ENCODE data around the gene OR4C6. TPM values are rescaled to one million over a fixed set of nuclear protein-coding genes. Genes with fewer than 3 reads are reported as not detected.

OR4C6 gene
- total and polyA plus RNA-seq, 2 donors (not counting 1 experiment from before 2014, with no cell fraction given), result 0.28 TPM; not detected in 1

GRCh38 chr11:55652560-55652959 lies 9.4 kb upstream of the OR4C6 start:
- CTCF ChIA-PET, result no interaction called here

GRCh38 chr11:55655096-55655495 lies 6.9 kb upstream of the OR4C6 start:
- ATAC-seq (ENCODE audit: low read depth), result no peak
- Histone ChIP-seq H3K4me1 (ENCODE audit: control insufficient read depth in 2 of 2, insufficient read depth in 2 of 2, low read length in 2 of 2) (no peaks in the 10 kb centered on the region), H3K27ac (ENCODE audit: low read length in 2 of 2) (no peak overlapping the region), H3K9me3 (ENCODE audit: control extremely low read depth in 1 of 3, control insufficient read depth in 2 of 3, insufficient read depth in 1 of 3, low read length in 2 of 3) (no peaks in the 10 kb centered on the region), H3K27me3 (replicated peaks in 1 of 4; ENCODE audit: control extremely low read depth in 1 of 4, control insufficient read depth in 3 of 4, insufficient read depth in 4 of 4, low read length in 3 of 4) (no peaks in the 10 kb centered on the region), H3K4me3 (ENCODE audit: control extremely low read depth in 1 of 5, extremely low read depth in 1 of 5, insufficient read depth in 1 of 5, low read depth in 2 of 5, low read length in 4 of 5) (no peak overlapping the region), H4K20me1 (ENCODE audit: control insufficient read depth, insufficient read depth, low read length, poor library complexity, severe bottlenecking) (no peaks in the 10 kb centered on the region), H3K4me2 (replicated peaks; ENCODE audit: low read depth, low read length, poor library complexity, severe bottlenecking) (no peak overlapping the region), H2AFZ (ENCODE audit: insufficient read depth, low read depth, low read length, poor library complexity, severe bottlenecking) (no peak overlapping the region), H3K36me3 (replicated peaks in 1 of 2; ENCODE audit: control extremely low read depth in 1 of 2, control insufficient read depth in 1 of 2, extremely low read depth in 1 of 2, insufficient read depth in 2 of 2, low read length in 1 of 2) (no peaks in the 10 kb centered on the region), H3K79me2 (ENCODE audit: control insufficient read depth, insufficient read depth, low read length) (no peaks in the 10 kb centered on the region), H3K9ac (ENCODE audit: low read length) (no peak overlapping the region)
- ChIA-PET POLR2A (no interaction called here), CTCF (no interaction called here)
- H3K27me3 Mint-ChIP-seq, result no peaks in the 10 kb centered on the region
- H3K9me3 Mint-ChIP-seq (ENCODE audit: insufficient read depth), result peaks cover 8% of the 10 kb centered on the region
- H3K27ac Mint-ChIP-seq, result no peak overlapping the region
- intact Hi-C loops (cut with micrococcal nuclease), result no loop called here
- peaks cover 5% of the 10 kb centered on the region for H3K4me1 Mint-ChIP-seq
- H3K4me3 Mint-ChIP-seq, result no peak overlapping the region
- no peak for TF ChIP-seq CTCF (IDR thresholded peaks at IDR 0.05)
- TF ChIP-seq EZH2 (IDR thresholded peaks at IDR 0.05; ENCODE audit: borderline replicate concordance, insufficient read depth, low read depth, low read length, poor library complexity, severe bottlenecking), result no peak
- DNase-seq, result no peak

More at GRCh38 chr11:55652560-55652959, 9.4 kb upstream of the OR4C6 start:
- peaks cover 8% of the 10 kb centered on the region for H3K9me3 Mint-ChIP-seq (ENCODE audit: insufficient read depth)
- H2AFZ ChIP-seq (ENCODE audit: insufficient read depth, low read depth, low read length, poor library complexity, severe bottlenecking), result no peak overlapping the region
- no peaks in the 10 kb centered on the region for H3K79me2 ChIP-seq (ENCODE audit: control insufficient read depth, insufficient read depth, low read length)
- no peaks in the 10 kb centered on the region for H3K4me1 Mint-ChIP-seq
- ATAC-seq (ENCODE audit: low read depth), result no peak
- H3K4me2 ChIP-seq (replicated peaks; ENCODE audit: low read depth, low read length, poor library complexity, severe bottlenecking), result no peak overlapping the region
- no peak for DNase-seq
- H3K27me3 Mint-ChIP-seq, result no peaks in the 10 kb centered on the region
- H3K4me1 ChIP-seq (ENCODE audit: control insufficient read depth in 2 of 2, insufficient read depth in 2 of 2, low read length in 2 of 2), result no peaks in the 10 kb centered on the region
- no peak overlapping the region for H3K27ac ChIP-seq (ENCODE audit: low read length in 2 of 2)
- POLR2A ChIA-PET, result no interaction called here
- no peak overlapping the region for H3K9ac ChIP-seq (ENCODE audit: low read length)
- TF ChIP-seq EZH2 (IDR thresholded peaks at IDR 0.05; ENCODE audit: borderline replicate concordance, insufficient read depth, low read depth, low read length, poor library complexity, severe bottlenecking), result no peak
- no peak for TF ChIP-seq CTCF (IDR thresholded peaks at IDR 0.05)
- no CpG with 5 or more reads among the region's 1 CpG for WGBS (ENCODE audit: insufficient coverage)
- H3K9me3 ChIP-seq (ENCODE audit: control extremely low read depth in 1 of 3, control insufficient read depth in 2 of 3, insufficient read depth in 1 of 3, low read length in 2 of 3), result no peaks in the 10 kb centered on the region
- no peaks in the 10 kb centered on the region for H3K36me3 ChIP-seq (replicated peaks in 1 of 2; ENCODE audit: control extremely low read depth in 1 of 2, control insufficient read depth in 1 of 2, extremely low read depth in 1 of 2, insufficient read depth in 2 of 2, low read length in 1 of 2)
- H3K4me3 ChIP-seq (ENCODE audit: control extremely low read depth in 1 of 5, extremely low read depth in 1 of 5, insufficient read depth in 1 of 5, low read depth in 2 of 5, low read length in 4 of 5), result no peak overlapping the region
- no peak overlapping the region for H3K4me3 Mint-ChIP-seq
- no peak overlapping the region for H3K27ac Mint-ChIP-seq
- H4K20me1 ChIP-seq (ENCODE audit: control insufficient read depth, insufficient read depth, low read length, poor library complexity, severe bottlenecking), result no peaks in the 10 kb centered on the region
- H3K27me3 ChIP-seq (replicated peaks in 1 of 4; ENCODE audit: control extremely low read depth in 1 of 4, control insufficient read depth in 3 of 4, insufficient read depth in 4 of 4, low read length in 3 of 4), result no peaks in the 10 kb centered on the region
- intact Hi-C loops (cut with micrococcal nuclease), result no loop called here

All from B cell (primary cell).